Thymus (tissue), 11 donors: ENCODE measurements around the gene ZNF185. TPM values are rescaled to one million over a fixed set of nuclear protein-coding genes. Genes with fewer than 3 reads are reported as not detected.
"Not testable (repeated sequence)": the region's sequence is repeated elsewhere in the genome, so short reads cannot be mapped to it uniquely, and the experiment has no call there.

Source experiments
- DNase-seq, 9 donors: peaks; one replicate each; pipeline ENCODE4 v3.0.0-alpha.2; 2013; ENCODE audit warnings: low spot score in 9 of 9, low read depth in 6 of 9, missing footprints in 1 of 9
- H3K27ac ChIP-seq, 2 donors: one replicate each; pipeline ENCODE4 v1.5.1; 2013; ENCODE audit warnings: control low read depth in 1 of 2, low read depth in 1 of 2, low read length in 1 of 2, mild to moderate bottlenecking in 1 of 2, moderate library complexity in 1 of 2
- H3K27me3 ChIP-seq, 2 donors: one replicate each; pipeline ENCODE4 v1.5.1; 2013; ENCODE audit warnings: low read length in 1 of 2; ENCODE audit not compliant: control insufficient read depth in 2 of 2, insufficient read depth in 1 of 2
- H3K36me3 ChIP-seq, 2 donors: one replicate each; pipeline ENCODE4 v1.5.1; 2013; ENCODE audit warnings: low read length in 1 of 2, mild to moderate bottlenecking in 1 of 2, moderate library complexity in 1 of 2; ENCODE audit not compliant: control insufficient read depth in 2 of 2, insufficient read depth in 2 of 2
- H3K4me1 ChIP-seq, 2 donors: one replicate each; pipeline ENCODE4 v1.5.1; 2013; ENCODE audit warnings: low read length in 2 of 2; ENCODE audit not compliant: control insufficient read depth in 2 of 2, insufficient read depth in 2 of 2
- H3K4me3 ChIP-seq, 2 donors: one replicate each; pipeline ENCODE4 v1.5.1; 2013; ENCODE audit warnings: low read length in 2 of 2, control low read depth in 1 of 2, mild to moderate bottlenecking in 1 of 2
- H3K9me3 ChIP-seq, 2 donors: one replicate each; pipeline ENCODE4 v1.5.1; 2013; ENCODE audit warnings: low read length in 1 of 2, mild to moderate bottlenecking in 1 of 2; ENCODE audit not compliant: control insufficient read depth in 2 of 2, insufficient read depth in 1 of 2
- WGBS: extraction: QIAGEN DNeasy Blood & Tissue Kit; methylation state at CpG from one replicate; pipeline ENCODE4 v1.1.7; 2013; 5-methylcytosine and 5-hydroxymethylcytosine counted together
- polyA plus RNA-seq: library from polyadenylated mRNA; stranded (reverse); fragments of 200-250 nt; gene quantifications from one replicate; pipeline ENCODE4 v1.2.3, GENCODE V29; 2013
- total RNA-seq: library from RNA; stranded (reverse); fragments of 120-200 nt; gene quantifications from one replicate; pipeline ENCODE4 v1.2.4, GENCODE V29; 2013
- donor health status: healthy.

Gene ZNF185
- total and polyA plus RNA-seq, 2 donors = 1.5 to 5.9 TPM

GRCh38 chrX:152900937-152901445, 3.1 kb downstream of the ZNF185 start:
- Histone ChIP-seq H3K27me3 (peaks cover 12 to 51% of the 10 kb centered on the region in 2 donors), H3K4me3 (no peak overlapping the region), H3K9me3 (no peaks in the 10 kb centered on the region), H3K36me3 (no peaks in the 10 kb centered on the region), H3K27ac (no peak overlapping the region), H3K4me1 (no peaks in the 10 kb centered on the region)
- WGBS = 98% methylated on average over 8 of the region's 8 CpGs
- no peak for DNase-seq

DNA sequence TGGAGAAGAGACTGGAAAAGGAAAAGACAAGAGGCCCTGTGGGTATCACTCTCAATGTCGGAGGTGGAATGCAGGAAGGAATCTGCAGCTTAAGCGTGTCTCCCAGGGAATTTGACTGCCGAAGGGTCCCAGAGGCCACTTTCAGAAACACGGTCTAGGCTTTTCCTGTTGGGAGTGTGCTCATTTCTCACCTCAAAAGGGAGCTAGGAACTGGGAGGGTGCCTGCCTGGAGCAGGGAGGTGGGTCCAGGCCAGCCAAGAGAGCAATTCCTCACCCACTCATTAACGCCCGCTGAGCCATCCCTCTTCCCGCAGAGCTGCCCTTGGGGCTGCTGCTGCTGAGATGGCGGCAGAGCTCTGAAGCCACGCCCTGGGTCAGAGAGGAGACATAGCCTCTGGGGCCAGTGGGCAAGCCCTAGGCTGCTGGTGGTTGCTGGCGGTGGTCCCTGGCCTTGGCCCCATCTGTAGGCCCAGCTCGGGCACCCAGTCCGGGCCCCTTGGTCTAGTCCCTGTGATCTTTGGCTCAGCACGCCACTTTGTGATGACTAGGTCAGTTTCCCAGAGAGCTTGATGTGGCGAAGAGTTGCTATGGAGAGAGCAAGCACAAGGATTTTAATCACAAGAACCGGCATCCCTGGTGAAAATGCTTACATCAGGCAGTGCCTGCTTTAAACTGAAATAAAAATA, 4.1 kb downstream of the ZNF185 start:
- 95% methylated on average over 15 of the region's 15 CpGs for WGBS
- H3K4me3 ChIP-seq = no peak overlapping the region
- DNase-seq = no peak
- H3K27me3 ChIP-seq = peaks cover 12 to 49% of the 10 kb centered on the region in 2 donors
- H3K4me1 ChIP-seq = no peaks in the 10 kb centered on the region
- H3K9me3 ChIP-seq = no peaks in the 10 kb centered on the region
- no peaks in the 10 kb centered on the region for H3K36me3 ChIP-seq
- no peak overlapping the region for H3K27ac ChIP-seq

- H3K4me1 ChIP-seq = no peaks in the 10 kb centered on the region
- no peak overlapping the region for H3K27ac ChIP-seq
- H3K4me3 ChIP-seq = no peak overlapping the region
- WGBS = 97% methylated on average over 4 of the region's 4 CpGs
- DNase-seq = no peak
- no peaks in the 10 kb centered on the region for H3K9me3 ChIP-seq
- no peaks in the 10 kb centered on the region for H3K36me3 ChIP-seq
- H3K27me3 ChIP-seq = peaks cover 12 to 45% of the 10 kb centered on the region in 2 donors
These were observed 4.6 kb downstream of the ZNF185 start for GRCh38 chrX:152902502-152902820.

- no peaks in the 10 kb centered on the region for H3K9me3 ChIP-seq
- 95% methylated on average over 9 of the region's 9 CpGs for WGBS
- no peak for DNase-seq
- H3K4me3 ChIP-seq = no peak overlapping the region
- H3K27ac ChIP-seq = no peak overlapping the region
- no peaks in the 10 kb centered on the region for H3K4me1 ChIP-seq
- peaks cover 5 to 34% of the 10 kb centered on the region in 2 donors for H3K27me3 ChIP-seq
- no peaks in the 10 kb centered on the region for H3K36me3 ChIP-seq
These were observed 5.7 kb downstream of the ZNF185 start for GRCh38 chrX:152903589-152903988.

- Histone ChIP-seq H3K27me3 (peaks cover 0 to 26% of the 10 kb centered on the region in 2 donors), H3K4me3 (no peak overlapping the region), H3K9me3 (no peaks in the 10 kb centered on the region), H3K27ac (no peak overlapping the region), H3K4me1 (no peaks in the 10 kb centered on the region), H3K36me3 (no peaks in the 10 kb centered on the region)
- 51% methylated on average over 20 of the region's 20 CpGs for WGBS
- peak in 4 of 9 donors; percentile 11 to 43 (median 28) for DNase-seq
These were observed 6.5 kb downstream of the ZNF185 start for GRCh38 chrX:152904151-152905080.

DNA sequence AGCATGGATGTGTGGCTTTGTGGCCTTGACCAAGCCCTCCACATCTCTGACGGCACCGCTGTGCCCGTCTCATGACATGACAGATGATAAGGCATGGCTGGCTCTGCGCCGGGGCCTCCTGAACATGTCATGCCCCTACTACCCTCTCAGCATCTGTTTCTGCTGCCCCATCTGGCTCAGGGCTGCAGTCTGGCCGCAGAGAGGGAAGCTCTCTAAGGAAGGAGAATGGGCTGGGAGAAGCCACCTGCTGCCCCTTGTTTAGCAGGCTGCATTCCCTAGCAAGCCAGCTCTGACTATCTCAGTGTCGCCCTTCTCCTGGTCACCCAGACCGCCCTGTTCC, 7.2 kb downstream of the ZNF185 start:
- no peak overlapping the region for H3K27ac ChIP-seq
- no peaks in the 10 kb centered on the region for H3K36me3 ChIP-seq
- WGBS = 95% methylated on average over 8 of the region's 8 CpGs
- peaks cover 0 to 20% of the 10 kb centered on the region in 2 donors for H3K27me3 ChIP-seq
- H3K4me3 ChIP-seq = no peak overlapping the region
- no peak for DNase-seq
- H3K4me1 ChIP-seq = no peaks in the 10 kb centered on the region
- H3K9me3 ChIP-seq = no peaks in the 10 kb centered on the region

DNA sequence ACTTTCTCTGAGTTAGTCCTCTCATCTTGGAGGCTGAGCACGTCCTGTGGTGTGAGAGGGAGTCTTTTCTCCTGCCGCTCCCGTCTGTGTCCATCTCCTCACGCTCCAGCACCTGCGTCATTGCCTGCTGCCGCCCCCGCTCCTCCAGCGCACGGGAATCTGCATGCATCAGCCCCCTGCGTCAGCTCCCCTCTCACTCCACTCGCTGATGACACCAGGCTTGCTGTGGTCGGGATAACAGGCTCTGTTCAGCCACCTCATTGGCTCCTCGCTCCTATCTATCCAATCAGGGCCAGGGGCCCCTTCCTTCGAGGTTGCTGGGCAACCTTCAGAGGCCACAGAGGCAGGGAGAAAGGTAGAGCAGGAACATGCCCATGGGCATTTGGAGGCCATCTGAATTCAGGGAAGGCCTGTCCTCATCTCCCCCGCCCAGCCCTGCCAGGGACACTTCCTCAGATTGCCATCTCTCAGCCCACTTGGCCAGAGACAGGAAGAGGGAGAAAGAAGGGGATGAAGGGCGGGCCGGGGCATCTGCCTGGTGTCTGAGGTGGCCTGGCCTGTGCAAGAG, 9.3 kb downstream of the ZNF185 start:
- H3K36me3 ChIP-seq = no peaks in the 10 kb centered on the region
- H3K4me3 ChIP-seq = no peak overlapping the region
- no peak overlapping the region for H3K27ac ChIP-seq
- H3K4me1 ChIP-seq = no peaks in the 10 kb centered on the region
- no peaks in the 10 kb centered on the region for H3K9me3 ChIP-seq
- 54% methylated on average over 17 of the region's 17 CpGs for WGBS
- DNase-seq = no peak
- H3K27me3 ChIP-seq = peaks cover 0 to 14% of the 10 kb centered on the region in 2 donors

DNA sequence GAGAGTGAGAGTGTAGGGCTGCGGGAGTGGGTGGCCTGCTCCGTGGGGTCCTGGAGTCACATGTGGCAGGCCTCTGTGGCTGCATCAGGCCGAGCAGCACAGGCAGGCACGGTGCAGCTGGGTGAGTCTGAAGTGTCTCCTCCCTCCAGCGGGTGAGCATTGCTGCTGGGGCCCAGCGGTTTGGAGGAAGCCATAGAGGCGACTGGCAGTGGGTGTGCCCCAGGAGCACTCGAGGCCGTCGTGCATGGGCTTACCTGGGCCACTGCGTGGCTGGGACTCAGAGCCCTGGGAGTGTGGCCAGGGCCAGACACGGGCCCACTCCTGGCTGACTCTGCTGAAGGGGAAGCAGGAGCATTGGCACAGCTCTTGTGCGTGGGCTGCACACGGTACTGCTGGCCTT, 10.6 kb downstream of the ZNF185 start:
- no peak overlapping the region for H3K27ac ChIP-seq
- WGBS = 93% methylated on average over 14 of the region's 14 CpGs

GRCh38 chrX:152910018-152910417, 12.2 kb downstream of the ZNF185 start:
- H3K4me1 ChIP-seq, H3K27ac ChIP-seq, H3K36me3 ChIP-seq, DNase-seq, H3K27me3 ChIP-seq, H3K4me3 ChIP-seq, H3K9me3 ChIP-seq: not testable (repeated sequence)
- WGBS = 97% methylated on average over 7 of the region's 7 CpGs

More for the DNA sequence above, 10.6 kb downstream of the ZNF185 start:
- Histone ChIP-seq H3K9me3 (no peaks in the 10 kb centered on the region), H3K4me1 (no peaks in the 10 kb centered on the region), H3K36me3 (no peaks in the 10 kb centered on the region), H3K4me3 (no peak overlapping the region), H3K27me3 (peaks cover 0 to 12% of the 10 kb centered on the region in 2 donors)
- DNase-seq = no peak
